Neural cell (in vitro differentiated cells): ENCODE data around the gene PDE8A. TPM values are rescaled to one million over a fixed set of nuclear protein-coding genes. Genes with fewer than 3 reads are reported as not detected.

ENCODE experiments used
- H2AFZ ChIP-seq: fragments of 200-600, 300-800 bp; sonication (generic), shearing (Covaris generic); 2 replicates; pipeline ENCODE4 v1.6.0; 2014; ENCODE audit warnings: low read depth, mild to moderate bottlenecking, antibody characterized with exemption, low read length, moderate library complexity
- H3F3A ChIP-seq: fragments of 200-600 bp; shearing (Covaris generic); 2 replicates; pipeline ENCODE4 v1.6.1; 2016; ENCODE audit warnings: mild to moderate bottlenecking, moderate library complexity, mixed read lengths, antibody characterized with exemption, low read length; ENCODE audit not compliant: insufficient read depth, poor library complexity, severe bottlenecking
- H3K27ac ChIP-seq: fragments of 200-600, 300-800 bp; sonication (generic), shearing (Covaris generic); 2 replicates; pipeline ENCODE4 v1.5.1; 2014; ENCODE audit warnings: mild to moderate bottlenecking, low read length, moderate library complexity
- H3K27me3 ChIP-seq: fragments of 300-800, 200-600 bp; sonication (generic), shearing (Covaris generic); 2 replicates; pipeline ENCODE4 v1.6.0; 2014; ENCODE audit warnings: mild to moderate bottlenecking, low read depth, low read length, moderate library complexity; ENCODE audit not compliant: insufficient read depth
- H3K36me3 ChIP-seq: fragments of 300-800, 200-600 bp; sonication (generic), shearing (Covaris generic); 2 replicates; pipeline ENCODE4 v1.5.1; 2014; ENCODE audit warnings: mild to moderate bottlenecking, antibody characterized with exemption, low read length, moderate library complexity; ENCODE audit not compliant: insufficient read depth
- H3K4me2 ChIP-seq: fragments of 300-800, 200-600 bp; sonication (generic), shearing (Covaris generic); 2 replicates; pipeline ENCODE4 v1.6.0; 2014; ENCODE audit warnings: mild to moderate bottlenecking, low read length
- H3K4me3 ChIP-seq: fragments of 300-800, 200-600 bp; sonication (generic), shearing (Covaris generic); 2 replicates; pipeline ENCODE4 v1.5.1; 2014; ENCODE audit warnings: mild to moderate bottlenecking, low read length, moderate library complexity
- H3K79me2 ChIP-seq: fragments of 200-600 bp; shearing (Covaris generic); replicated peaks from 2 replicates; pipeline ENCODE4 v1.6.0; 2014; ENCODE audit warnings: mild to moderate bottlenecking, low read length, moderate library complexity; ENCODE audit not compliant: insufficient read depth
- H3K9ac ChIP-seq: fragments of 300-800, 200-600 bp; sonication (generic), shearing (Covaris generic); 2 replicates; pipeline ENCODE4 v1.6.1; 2016; ENCODE audit warnings: mild to moderate bottlenecking, low read length, mixed read lengths
- H3K9me2 ChIP-seq: fragments of 200-600 bp; shearing (Covaris generic); 2 replicates; pipeline ENCODE4 v1.6.1; 2016; ENCODE audit warnings: mild to moderate bottlenecking, low read length, mixed read lengths; ENCODE audit not compliant: insufficient read depth
- H3K9me3 ChIP-seq: fragments of 200-600, 300-800 bp; sonication (generic), shearing (Covaris generic); 2 replicates; pipeline ENCODE4 v1.6.1; 2016; ENCODE audit warnings: mild to moderate bottlenecking, mixed run types, low read length, moderate library complexity, mixed read lengths
- H4K20me1 ChIP-seq: fragments of 200-600 bp; shearing (Covaris generic); 2 replicates; pipeline ENCODE4 v1.6.1; 2016; ENCODE audit warnings: mild to moderate bottlenecking, mixed run types; ENCODE audit not compliant: insufficient read depth
- CTCF ChIP-seq: fragments of 450-650 bp; IDR thresholded peaks from 2 replicates; pipeline ENCODE4 v1.5.1; 2014; ENCODE audit warnings: antibody characterized with exemption, mild to moderate bottlenecking, moderate library complexity; ENCODE audit not compliant: poor library complexity, severe bottlenecking
- EP300 ChIP-seq: fragments of 450-650 bp; conservative IDR thresholded peaks from 2 replicates; pipeline ENCODE4 v1.6.1; 2014; ENCODE audit warnings: antibody characterized with exemption, mild to moderate bottlenecking, moderate library complexity; ENCODE audit not compliant: poor library complexity, severe bottlenecking
- EZH2 ChIP-seq: fragments of 200-600, 300-800 bp; shearing (Covaris generic), sonication (generic); IDR thresholded peaks from 2 replicates; pipeline ENCODE4 v1.6.1; 2014; ENCODE audit warnings: antibody characterized with exemption, low read length, borderline replicate concordance, mild to moderate bottlenecking; ENCODE audit not compliant: insufficient read depth, poor library complexity, severe bottlenecking
- MXI1 ChIP-seq: fragments of 450-650 bp; conservative IDR thresholded peaks from 2 replicates; pipeline ENCODE4 v1.6.1; 2014; ENCODE audit warnings: antibody characterized with exemption, mild to moderate bottlenecking; ENCODE audit not compliant: poor library complexity, severe bottlenecking
- POLR2AphosphoS5 ChIP-seq: IDR thresholded peaks from 2 replicates; pipeline ENCODE4 v1.6.1; 2012
- RAD21 ChIP-seq: fragments of 450-650 bp; conservative IDR thresholded peaks from 2 replicates; pipeline ENCODE4 v1.6.1; 2014; ENCODE audit warnings: antibody characterized with exemption, mild to moderate bottlenecking, moderate library complexity
- SMC3 ChIP-seq: fragments of 450-650 bp; conservative IDR thresholded peaks from 2 replicates; pipeline ENCODE4 v1.6.1; 2014; ENCODE audit warnings: antibody characterized with exemption, mild to moderate bottlenecking, moderate library complexity; ENCODE audit not compliant: poor library complexity
- TAF1 ChIP-seq: IDR thresholded peaks from 2 replicates; pipeline ENCODE4 v1.6.1; 2012; ENCODE audit warnings: low read depth
- polyA plus RNA-seq: library from polyadenylated mRNA; depleted of rRNA; stranded (reverse); fragments of >200 nt; gene quantifications from 2 replicates; pipeline ENCODE4 v1.2.3, GENCODE V29; 2014
- TF ChIP-seq, protein P1 (sequence below): IDR thresholded peaks from 2 replicates; pipeline ENCODE4 v1.6.1; 2012; ENCODE audit warnings: borderline replicate concordance

The PDE8A gene
- polyA plus RNA-seq, 1 donor from 2014 or later, result 13.2 TPM

DNA sequence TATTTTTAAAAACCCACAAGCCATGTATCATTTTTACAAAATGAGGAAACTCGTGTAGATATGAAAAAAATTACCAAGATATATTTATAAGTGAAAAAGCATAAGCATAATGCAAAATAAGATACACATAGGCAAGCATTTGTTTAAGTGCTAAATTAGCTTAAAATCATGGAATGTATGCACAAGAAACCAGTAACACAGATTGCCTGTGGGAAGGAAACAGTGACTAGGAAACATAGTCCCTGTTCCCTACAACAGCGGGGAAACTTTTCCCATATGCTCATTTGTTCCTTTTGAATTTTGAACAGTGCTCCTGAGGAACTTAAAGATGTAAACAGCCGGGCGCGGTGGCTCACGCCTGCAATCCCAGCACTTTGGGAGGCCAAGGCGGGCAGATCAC lies 169.5 kb downstream of the PDE8A start:
- Histone ChIP-seq H4K20me1 (no peaks in the 10 kb centered on the region), H3K9me3 (no peaks in the 10 kb centered on the region), H3K4me2 (no peak overlapping the region), H3K4me3 (no peak overlapping the region), H2AFZ (no peak overlapping the region), H3K36me3 (no peaks in the 10 kb centered on the region), H3K79me2 (no peaks in the 10 kb centered on the region), H3K27me3 (no peaks in the 10 kb centered on the region), H3F3A (no peaks in the 10 kb centered on the region), H3K27ac (no peak overlapping the region), H3K9ac (no peak overlapping the region), H3K9me2 (no peaks in the 10 kb centered on the region)
- TF ChIP-seq EZH2, result no peak
- TF ChIP-seq TAF1, result no peak

- TF ChIP-seq TAF1, result no peak
- TF ChIP-seq SMC3, result no peak
- TF ChIP-seq RAD21, result no peak
- TF ChIP-seq, protein P1, sequence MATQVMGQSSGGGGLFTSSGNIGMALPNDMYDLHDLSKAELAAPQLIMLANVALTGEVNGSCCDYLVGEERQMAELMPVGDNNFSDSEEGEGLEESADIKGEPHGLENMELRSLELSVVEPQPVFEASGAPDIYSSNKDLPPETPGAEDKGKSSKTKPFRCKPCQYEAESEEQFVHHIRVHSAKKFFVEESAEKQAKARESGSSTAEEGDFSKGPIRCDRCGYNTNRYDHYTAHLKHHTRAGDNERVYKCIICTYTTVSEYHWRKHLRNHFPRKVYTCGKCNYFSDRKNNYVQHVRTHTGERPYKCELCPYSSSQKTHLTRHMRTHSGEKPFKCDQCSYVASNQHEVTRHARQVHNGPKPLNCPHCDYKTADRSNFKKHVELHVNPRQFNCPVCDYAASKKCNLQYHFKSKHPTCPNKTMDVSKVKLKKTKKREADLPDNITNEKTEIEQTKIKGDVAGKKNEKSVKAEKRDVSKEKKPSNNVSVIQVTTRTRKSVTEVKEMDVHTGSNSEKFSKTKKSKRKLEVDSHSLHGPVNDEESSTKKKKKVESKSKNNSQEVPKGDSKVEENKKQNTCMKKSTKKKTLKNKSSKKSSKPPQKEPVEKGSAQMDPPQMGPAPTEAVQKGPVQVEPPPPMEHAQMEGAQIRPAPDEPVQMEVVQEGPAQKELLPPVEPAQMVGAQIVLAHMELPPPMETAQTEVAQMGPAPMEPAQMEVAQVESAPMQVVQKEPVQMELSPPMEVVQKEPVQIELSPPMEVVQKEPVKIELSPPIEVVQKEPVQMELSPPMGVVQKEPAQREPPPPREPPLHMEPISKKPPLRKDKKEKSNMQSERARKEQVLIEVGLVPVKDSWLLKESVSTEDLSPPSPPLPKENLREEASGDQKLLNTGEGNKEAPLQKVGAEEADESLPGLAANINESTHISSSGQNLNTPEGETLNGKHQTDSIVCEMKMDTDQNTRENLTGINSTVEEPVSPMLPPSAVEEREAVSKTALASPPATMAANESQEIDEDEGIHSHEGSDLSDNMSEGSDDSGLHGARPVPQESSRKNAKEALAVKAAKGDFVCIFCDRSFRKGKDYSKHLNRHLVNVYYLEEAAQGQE, result no peak
- no peak for TF ChIP-seq MXI1
- TF ChIP-seq CTCF, result no peak
- TF ChIP-seq POLR2AphosphoS5, result no peak
- TF ChIP-seq EZH2, result no peak
- TF ChIP-seq EP300, result no peak
- no peaks in the 10 kb centered on the region for H3K9me3 ChIP-seq
Measured at GRCh38 chr15:85151861-85152260, 170.2 kb downstream of the PDE8A start.

DNA sequence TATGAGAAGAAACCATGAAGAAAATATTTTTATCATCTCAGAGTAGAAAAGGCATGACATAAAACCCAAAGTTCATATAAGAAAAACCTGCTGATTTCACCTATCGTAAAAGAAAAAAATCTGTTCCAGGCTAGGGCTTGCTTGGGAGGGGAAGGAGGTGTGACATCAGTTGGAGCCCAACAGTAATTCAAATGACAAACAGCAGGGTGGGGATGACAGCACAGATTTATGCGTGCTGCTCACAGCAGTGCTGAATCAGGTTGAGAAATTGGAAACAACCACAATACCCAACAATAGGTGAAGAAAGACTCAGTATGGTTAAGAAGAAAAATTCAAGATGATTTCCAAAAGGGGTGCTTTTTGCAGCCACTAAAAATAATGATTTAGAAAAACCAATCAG lies 172.4 kb downstream of the PDE8A start:
- Histone ChIP-seq H3K79me2 (no peaks in the 10 kb centered on the region), H4K20me1 (no peaks in the 10 kb centered on the region), H3F3A (no peaks in the 10 kb centered on the region), H3K4me2 (no peak overlapping the region), H2AFZ (no peak overlapping the region), H3K4me3 (no peak overlapping the region), H3K27ac (no peak overlapping the region), H3K9ac (no peak overlapping the region), H3K9me2 (no peaks in the 10 kb centered on the region), H3K9me3 (no peaks in the 10 kb centered on the region), H3K27me3 (no peaks in the 10 kb centered on the region), H3K36me3 (no peaks in the 10 kb centered on the region)
- no peak for TF ChIP-seq EP300
- peak; percentile 8 for TF ChIP-seq POLR2AphosphoS5

More at GRCh38 chr15:85151861-85152260, 170.2 kb downstream of the PDE8A start:
- no peak overlapping the region for H2AFZ ChIP-seq
- H3K4me3 ChIP-seq, result no peak overlapping the region
- no peak overlapping the region for H3K9ac ChIP-seq
- no peaks in the 10 kb centered on the region for H3K79me2 ChIP-seq
- no peaks in the 10 kb centered on the region for H3K27me3 ChIP-seq
- no peak overlapping the region for H3K4me2 ChIP-seq
- H3K36me3 ChIP-seq, result no peaks in the 10 kb centered on the region
- H3K9me2 ChIP-seq, result no peaks in the 10 kb centered on the region
- H4K20me1 ChIP-seq, result no peaks in the 10 kb centered on the region
- H3F3A ChIP-seq, result no peaks in the 10 kb centered on the region
- H3K27ac ChIP-seq, result no peak overlapping the region
